ENCODE measurements around the gene CCP110.
A peak's percentile ranks its signal among the peaks of the same experiment; 100 is the strongest.

The CCP110 gene

GRCh38 chr16:19549673-19550072 is 25.9 kb downstream of the CCP110 start:
- DNase-seq (ENCODE audit: low spot score), result no peak

- peak; percentile 99 for DNase-seq (ENCODE audit: low spot score)
These were observed 31.6 kb downstream of the CCP110 start, which contains the start of gene VPS35L for GRCh38 chr16:19555186-19555937. VPS35L (plus strand) TSS chr16:19555703; CDS start chr16:19555730, 27 bp downstream.

GRCh38 chr16:19555938-19556771 is 32.4 kb downstream of the CCP110 start:
- peak; percentile 4 for DNase-seq (ENCODE audit: low spot score)

GRCh38 chr16:19559242-19559910 is 35.6 kb downstream of the CCP110 start:
- DNase-seq (ENCODE audit: low spot score), result peak; percentile 64

- DNase-seq (ENCODE audit: low spot score), result no peak
These were observed 36.3 kb downstream of the CCP110 start for GRCh38 chr16:19560078-19560477.

- no peak for DNase-seq (ENCODE audit: low spot score)
These were observed 39.6 kb downstream of the CCP110 start for GRCh38 chr16:19563377-19563776.

- DNase-seq (ENCODE audit: low spot score), result no peak
These were observed 42.6 kb downstream of the CCP110 start for GRCh38 chr16:19566362-19566761.

GRCh38 chr16:19567560-19567959 is 43.8 kb downstream of the CCP110 start:
- DNase-seq (ENCODE audit: low spot score), result no peak

- no peak for DNase-seq (ENCODE audit: low spot score)
These were observed 50.3 kb downstream of the CCP110 start for GRCh38 chr16:19573997-19574396.

GRCh38 chr16:19574615-19575014 is 50.9 kb downstream of the CCP110 start:
- DNase-seq (ENCODE audit: low spot score), result no peak

- no peak for DNase-seq (ENCODE audit: low spot score)
These were observed 54.7 kb downstream of the CCP110 start for GRCh38 chr16:19578378-19578971.

- no peak for DNase-seq (ENCODE audit: low spot score)
These were observed 58.5 kb downstream of the CCP110 start for GRCh38 chr16:19582050-19582831.

- peak; percentile 44 for DNase-seq (ENCODE audit: low spot score)
These were observed 60.0 kb downstream of the CCP110 start for GRCh38 chr16:19583665-19584300.

- DNase-seq (ENCODE audit: low spot score), result no peak
These were observed 64.9 kb downstream of the CCP110 start for GRCh38 chr16:19588661-19589060.

- no peak for DNase-seq (ENCODE audit: low spot score)
These were observed 65.4 kb downstream of the CCP110 start for GRCh38 chr16:19589106-19589505.

GRCh38 chr16:19589771-19590302 is 66.1 kb downstream of the CCP110 start:
- DNase-seq (ENCODE audit: low spot score), result no peak

GRCh38 chr16:19595043-19595767 is 71.5 kb downstream of the CCP110 start:
- no peak for DNase-seq (ENCODE audit: low spot score)

GRCh38 chr16:19598805-19599510 is 75.2 kb downstream of the CCP110 start:
- no peak for DNase-seq (ENCODE audit: low spot score)

All from CD4-positive, alpha-beta T cell treated with Interleukin-2 at 100 ng/mL for 4 hours (primary cell).